ENCODE measurements around the gene BANF2. TPM values are rescaled to one million over a fixed set of nuclear protein-coding genes. Genes with fewer than 3 reads are reported as not detected.
"Not testable (repeated sequence)": the region's sequence is repeated elsewhere in the genome, so short reads cannot be mapped to it uniquely, and the experiment has no call there.

Gene BANF2
- total RNA-seq, 1 experiment from 2014 or later: not detected

- no peaks in the 10 kb centered on the region for H3K9me3 ChIP-seq (replicated peaks)
- H3K36me3 ChIP-seq: peaks cover 76% of the 10 kb centered on the region
- peaks cover 13% of the 10 kb centered on the region; the same call in 1 of the 2 replicates for H3K4me1 ChIP-seq (replicated peaks)
- H3K27me3 ChIP-seq (replicated peaks): no peaks in the 10 kb centered on the region
- H3K27ac ChIP-seq: no peak overlapping the region
- no peak for DNase-seq (ENCODE audit: low read depth in 1 of 2, low spot score in 2 of 2)
- H3K4me3 ChIP-seq: no peak overlapping the region
Measured at GRCh38 chr20:17658648-17658993, 41.1 kb upstream of the BANF2 start.

GRCh38 chr20:17659344-17659743, 40.4 kb upstream of the BANF2 start:
- Histone ChIP-seq H3K4me1 (replicated peaks) (peaks cover 13% of the 10 kb centered on the region; the same call in 1 of the 2 replicates), H3K36me3 (peaks cover 76% of the 10 kb centered on the region)
- not testable (repeated sequence) for DNase-seq (ENCODE audit: low read depth in 1 of 2, low spot score in 2 of 2); H3K9me3 ChIP-seq (replicated peaks); H3K4me3 ChIP-seq; H3K27me3 ChIP-seq (replicated peaks); H3K27ac ChIP-seq

GRCh38 chr20:17659801-17660200, 40.0 kb upstream of the BANF2 start:
- Histone ChIP-seq H3K9me3 (replicated peaks) (no peaks in the 10 kb centered on the region), H3K27me3 (replicated peaks) (no peaks in the 10 kb centered on the region), H3K4me3 (no peak overlapping the region), H3K27ac (no peak overlapping the region), H3K36me3 (peaks cover 76% of the 10 kb centered on the region), H3K4me1 (replicated peaks) (peaks cover 13% of the 10 kb centered on the region; the same call in 1 of the 2 replicates)
- no peak for DNase-seq (ENCODE audit: low read depth in 1 of 2, low spot score in 2 of 2)

GRCh38 chr20:17660667-17661066, 39.1 kb upstream of the BANF2 start:
- Histone ChIP-seq H3K4me1 (replicated peaks) (peaks cover 19% of the 10 kb centered on the region), H3K9me3 (replicated peaks) (no peaks in the 10 kb centered on the region), H3K4me3 (no peak overlapping the region), H3K27me3 (replicated peaks) (no peaks in the 10 kb centered on the region), H3K36me3 (peaks cover 80% of the 10 kb centered on the region), H3K27ac (no peak overlapping the region)
- DNase-seq (ENCODE audit: low read depth in 1 of 2, low spot score in 2 of 2): no peak

DNA sequence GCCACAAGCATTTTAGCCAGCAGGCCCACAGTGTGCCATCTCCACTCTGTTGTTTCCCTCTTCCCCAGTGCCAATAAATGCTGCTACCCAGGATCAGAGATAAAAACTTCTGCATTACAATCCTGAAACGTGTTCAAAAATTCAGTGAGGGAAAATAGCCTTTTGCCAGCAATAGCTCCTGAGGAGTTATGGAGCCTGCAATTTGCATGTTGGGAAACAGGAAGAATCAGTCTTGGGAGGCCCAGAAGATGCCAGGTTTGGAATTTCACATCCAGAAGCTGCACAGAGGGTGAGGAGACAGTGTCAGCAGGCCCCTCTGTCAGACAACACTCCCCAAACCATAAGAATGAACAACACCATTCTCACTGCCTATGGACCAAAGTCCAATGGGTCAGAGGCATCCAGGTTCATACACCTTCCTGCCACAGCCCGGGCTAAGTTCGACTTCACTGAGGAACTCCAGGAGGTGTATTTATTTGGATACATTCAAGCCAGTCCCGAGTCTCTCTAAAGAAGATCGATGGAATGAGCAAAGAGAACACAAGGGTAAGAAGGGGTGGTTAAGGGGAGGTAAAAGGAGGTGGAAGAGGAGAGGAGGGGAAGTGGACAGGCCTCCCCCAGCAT, 38.5 kb upstream of the BANF2 start:
- Histone ChIP-seq H3K27me3 (replicated peaks) (no peaks in the 10 kb centered on the region), H3K4me1 (replicated peaks) (peaks cover 18% of the 10 kb centered on the region), H3K36me3 (peaks cover 76% of the 10 kb centered on the region), H3K27ac (no peak overlapping the region), H3K9me3 (replicated peaks) (no peaks in the 10 kb centered on the region), H3K4me3 (no peak overlapping the region)
- DNase-seq (ENCODE audit: low read depth in 1 of 2, low spot score in 2 of 2): no peak

DNA sequence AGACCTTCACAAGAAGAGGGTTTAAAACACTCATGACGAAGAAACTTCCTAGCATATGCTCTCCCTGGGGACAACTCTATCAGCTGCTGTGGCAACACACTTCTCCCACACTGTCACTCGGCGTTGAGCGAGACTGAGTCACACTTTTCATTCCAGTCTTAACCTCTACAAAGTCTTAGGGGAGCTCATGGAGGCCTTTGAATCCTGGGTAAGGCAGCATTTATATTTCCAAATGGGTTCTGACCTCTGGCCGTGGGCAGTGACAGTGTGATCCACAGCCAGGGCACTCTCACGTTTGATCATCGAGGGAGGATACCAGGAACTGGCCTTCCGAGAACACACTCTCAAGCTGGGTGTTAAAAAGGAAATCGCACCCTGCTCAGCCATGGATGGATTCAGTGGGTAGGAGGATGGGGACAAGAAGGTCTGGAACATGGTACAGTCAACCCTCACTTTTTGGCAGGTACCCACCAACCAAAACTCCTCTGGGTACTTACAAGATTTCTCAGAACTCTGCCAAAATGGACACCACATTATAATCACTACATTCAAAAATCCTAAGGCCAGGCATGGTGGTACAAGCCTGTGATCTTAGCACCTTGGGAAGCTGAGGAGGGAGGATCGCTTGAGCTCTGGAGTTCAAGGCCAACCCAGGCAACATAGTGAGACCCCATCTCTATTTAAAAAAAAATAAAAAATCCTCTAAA, 37.3 kb upstream of the BANF2 start:
- Histone ChIP-seq H3K9me3 (replicated peaks) (no peaks in the 10 kb centered on the region), H3K36me3 (peaks cover 69% of the 10 kb centered on the region), H3K27ac (no peak overlapping the region), H3K27me3 (replicated peaks) (no peaks in the 10 kb centered on the region), H3K4me1 (replicated peaks) (peaks cover 13% of the 10 kb centered on the region), H3K4me3 (no peak overlapping the region)
- no peak for DNase-seq (ENCODE audit: low read depth in 1 of 2, low spot score in 2 of 2)

GRCh38 chr20:17663040-17663399, 36.7 kb upstream of the BANF2 start:
- Histone ChIP-seq H3K27ac (no peak overlapping the region), H3K36me3 (peaks cover 69% of the 10 kb centered on the region), H3K9me3 (replicated peaks) (no peaks in the 10 kb centered on the region), H3K4me1 (replicated peaks) (peaks cover 13% of the 10 kb centered on the region), H3K27me3 (replicated peaks) (no peaks in the 10 kb centered on the region), H3K4me3 (no peak overlapping the region)
- no peak for DNase-seq (ENCODE audit: low read depth in 1 of 2, low spot score in 2 of 2)

GRCh38 chr20:17663486-17663885, 36.3 kb upstream of the BANF2 start:
- H3K27ac ChIP-seq: no peak overlapping the region
- H3K4me3 ChIP-seq: no peak overlapping the region
- H3K36me3 ChIP-seq: peaks cover 69% of the 10 kb centered on the region
- no peaks in the 10 kb centered on the region for H3K27me3 ChIP-seq (replicated peaks)
- H3K9me3 ChIP-seq (replicated peaks): no peaks in the 10 kb centered on the region
- DNase-seq (ENCODE audit: low read depth in 1 of 2, low spot score in 2 of 2): no peak
- H3K4me1 ChIP-seq (replicated peaks): peaks cover 13% of the 10 kb centered on the region

DNA sequence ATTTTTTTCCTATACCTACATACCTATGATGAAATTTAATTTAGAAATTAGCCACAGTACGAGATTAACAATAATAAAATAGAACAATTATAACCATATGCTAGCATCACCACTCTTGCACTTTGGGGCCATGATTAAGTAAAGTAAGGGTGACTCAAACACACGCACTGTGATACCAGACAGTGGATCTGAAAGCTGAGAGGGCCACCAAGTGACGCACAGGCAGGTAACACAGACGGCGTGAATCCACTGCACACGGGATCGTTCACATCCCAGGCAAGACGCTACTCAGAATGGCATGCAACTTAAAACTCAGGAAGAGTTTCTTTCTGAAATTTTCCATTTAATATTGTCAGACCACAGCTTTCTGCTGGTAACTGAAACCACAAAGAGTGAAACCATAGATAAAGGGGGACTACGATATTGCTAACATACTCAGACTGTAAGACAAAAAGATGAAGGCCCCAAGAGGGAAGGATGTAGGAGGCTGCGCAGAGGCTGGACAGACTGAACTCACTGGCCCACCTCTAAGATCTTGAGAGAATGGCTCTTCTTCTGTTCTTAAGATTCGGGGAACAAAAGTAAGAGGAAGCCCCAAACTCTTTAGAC, 35.6 kb upstream of the BANF2 start:
- no peak for DNase-seq (ENCODE audit: low read depth in 1 of 2, low spot score in 2 of 2)
- Histone ChIP-seq H3K27me3 (replicated peaks) (no peaks in the 10 kb centered on the region), H3K9me3 (replicated peaks) (no peaks in the 10 kb centered on the region), H3K4me3 (no peak overlapping the region), H3K36me3 (peaks cover 72% of the 10 kb centered on the region), H3K27ac (no peak overlapping the region), H3K4me1 (replicated peaks) (peaks cover 13% of the 10 kb centered on the region)

DNA sequence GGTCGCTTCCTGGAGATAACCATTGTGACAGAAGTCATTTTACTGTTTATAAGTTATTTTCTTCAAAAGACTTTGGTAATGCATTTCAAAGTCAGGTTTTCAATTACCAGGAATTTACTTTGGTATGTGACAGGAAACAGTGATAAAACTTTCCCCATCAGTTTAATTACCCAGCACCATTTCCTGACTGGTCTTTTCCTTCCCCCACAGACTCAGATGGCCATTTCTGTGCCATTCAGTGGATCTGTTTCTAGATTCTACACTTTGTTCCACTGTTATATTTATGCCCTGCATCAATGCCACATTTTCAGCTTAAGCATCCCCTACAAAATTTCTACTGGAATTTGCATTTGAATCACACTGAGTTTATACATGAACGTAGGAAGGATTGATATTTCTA, 34.0 kb upstream of the BANF2 start:
- H3K36me3 ChIP-seq: peaks cover 67% of the 10 kb centered on the region
- peaks cover 13% of the 10 kb centered on the region for H3K4me1 ChIP-seq (replicated peaks)
- H3K4me3 ChIP-seq: no peak overlapping the region

DNA sequence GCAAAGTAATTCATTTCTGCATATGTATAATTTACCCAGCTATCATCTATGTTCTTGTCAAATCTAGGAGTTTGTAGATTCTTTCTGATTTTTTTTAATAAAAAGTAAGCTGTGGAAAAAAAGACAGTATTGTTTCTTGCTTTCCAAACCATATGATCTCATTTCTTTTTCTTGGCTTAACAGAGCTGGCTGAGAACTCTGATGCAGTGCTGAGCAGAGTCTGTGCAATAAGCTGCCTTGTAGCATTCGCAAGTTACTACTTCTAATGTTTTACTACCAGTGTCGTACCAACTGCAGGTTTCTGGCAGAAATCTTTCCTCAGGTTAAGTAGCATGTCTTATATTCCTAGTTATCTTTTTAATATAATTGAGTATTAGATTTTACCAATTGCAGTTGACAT, 33.3 kb upstream of the BANF2 start:
- Histone ChIP-seq H3K27me3 (replicated peaks) (no peaks in the 10 kb centered on the region), H3K27ac (no peak overlapping the region), H3K9me3 (replicated peaks) (no peaks in the 10 kb centered on the region), H3K4me3 (no peak overlapping the region), H3K4me1 (replicated peaks) (peaks cover 13% of the 10 kb centered on the region), H3K36me3 (peaks cover 68% of the 10 kb centered on the region)
- DNase-seq (ENCODE audit: low read depth in 1 of 2, low spot score in 2 of 2): no peak

More for the DNA sequence above, 34.0 kb upstream of the BANF2 start:
- no peak for DNase-seq (ENCODE audit: low read depth in 1 of 2, low spot score in 2 of 2)
- Histone ChIP-seq H3K27me3 (replicated peaks) (no peaks in the 10 kb centered on the region), H3K9me3 (replicated peaks) (no peaks in the 10 kb centered on the region), H3K27ac (no peak overlapping the region)

DNA sequence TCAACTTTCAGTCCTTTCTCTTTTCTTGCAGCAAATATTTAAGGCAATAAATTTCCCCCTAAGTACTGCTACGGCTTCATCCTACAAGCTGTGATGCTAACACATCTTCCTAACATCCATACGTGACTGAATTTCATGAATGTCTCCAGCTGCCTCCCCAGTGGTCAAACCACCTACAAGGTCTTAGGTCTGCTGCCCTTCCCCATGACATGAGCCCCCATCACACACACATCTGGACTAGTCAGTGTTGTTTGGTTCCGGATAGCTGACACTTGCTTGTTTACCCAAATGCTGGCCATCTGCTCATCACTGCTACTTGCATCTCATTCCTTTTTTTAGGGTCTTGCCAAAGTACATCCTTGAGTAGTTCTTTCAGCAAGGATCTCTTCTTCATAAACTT, 32.3 kb upstream of the BANF2 start:
- peaks cover 11% of the 10 kb centered on the region for H3K4me1 ChIP-seq (replicated peaks)
- peaks cover 72% of the 10 kb centered on the region for H3K36me3 ChIP-seq
- no peak overlapping the region for H3K27ac ChIP-seq
- no peak overlapping the region for H3K4me3 ChIP-seq
- DNase-seq (ENCODE audit: low read depth in 1 of 2, low spot score in 2 of 2): no peak
- H3K9me3 ChIP-seq (replicated peaks): no peaks in the 10 kb centered on the region
- no peaks in the 10 kb centered on the region for H3K27me3 ChIP-seq (replicated peaks)

DNA sequence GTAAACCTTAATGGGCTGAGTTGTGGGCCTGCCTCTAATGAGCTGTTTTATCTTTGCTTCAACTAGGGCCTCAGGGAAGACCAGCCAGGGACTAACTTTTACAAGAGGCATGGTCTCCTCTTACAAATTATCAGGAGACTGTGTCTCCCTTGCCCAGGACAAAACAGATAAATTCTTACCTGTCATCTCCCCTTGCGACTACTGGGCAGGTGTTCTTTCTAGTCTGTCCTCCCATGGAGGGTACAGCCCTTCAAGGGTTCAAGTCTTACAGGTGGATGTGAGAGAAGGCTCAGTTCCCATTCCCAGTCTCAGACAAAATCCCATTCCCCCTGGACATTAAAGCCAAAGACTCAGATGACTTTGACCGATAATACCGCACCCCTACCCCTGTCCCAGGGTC, 31.3 kb upstream of the BANF2 start:
- DNase-seq (ENCODE audit: low read depth in 1 of 2, low spot score in 2 of 2): no peak
- Histone ChIP-seq H3K4me3 (no peak overlapping the region), H3K27me3 (replicated peaks) (no peaks in the 10 kb centered on the region), H3K4me1 (replicated peaks) (peaks cover 9% of the 10 kb centered on the region), H3K9me3 (replicated peaks) (no peaks in the 10 kb centered on the region), H3K27ac (no peak overlapping the region), H3K36me3 (peaks cover 72% of the 10 kb centered on the region)

- no peak for DNase-seq (ENCODE audit: low read depth in 1 of 2, low spot score in 2 of 2)
- Histone ChIP-seq H3K27me3 (replicated peaks) (no peaks in the 10 kb centered on the region), H3K27ac (no peak overlapping the region), H3K36me3 (peaks cover 74% of the 10 kb centered on the region), H3K9me3 (replicated peaks) (no peaks in the 10 kb centered on the region), H3K4me3 (no peak overlapping the region), H3K4me1 (replicated peaks) (peaks cover 9% of the 10 kb centered on the region)
Measured at GRCh38 chr20:17669306-17669931, 30.3 kb upstream of the BANF2 start.
